DOHH2 (cell line): Measurements from ENCODE around the gene PSMD9.

Experiments used
- H3F3A ChIP-seq: fragments of 200-600 bp; sonication (generic), shearing (Covaris generic); 2 replicates; pipeline ENCODE4 v1.6.0; 2016; ENCODE audit warnings: antibody characterized with exemption, mild to moderate bottlenecking; ENCODE audit not compliant: control insufficient read depth, insufficient read depth
- H3K27ac ChIP-seq: fragments of 200-600 bp; sonication (generic); 2 replicates; pipeline ENCODE4 v1.5.1; 2014; ENCODE audit warnings: low read depth, mild to moderate bottlenecking, low read length, moderate library complexity
- H3K27me3 ChIP-seq: fragments of 200-600 bp; sonication (generic); 2 replicates; pipeline ENCODE4 v1.6.1; 2014; ENCODE audit warnings: mild to moderate bottlenecking, low read length, mixed read lengths; ENCODE audit not compliant: control insufficient read depth
- H3K36me3 ChIP-seq: fragments of 200-600 bp; sonication (generic); 2 replicates; pipeline ENCODE4 v1.6.1; 2014; ENCODE audit warnings: mild to moderate bottlenecking, low read length, moderate library complexity, mixed read lengths; ENCODE audit not compliant: control insufficient read depth
- H3K4me1 ChIP-seq: fragments of 200-600 bp; sonication (generic); 2 replicates; pipeline ENCODE4 v1.6.1; 2014; ENCODE audit warnings: mild to moderate bottlenecking, low read length, mixed read lengths; ENCODE audit not compliant: control insufficient read depth
- H3K4me2 ChIP-seq: fragments of 200-600 bp; sonication (generic); 2 replicates; pipeline ENCODE4 v1.6.0; 2014; ENCODE audit warnings: mild to moderate bottlenecking, low read length, moderate library complexity
- H3K4me3 ChIP-seq: fragments of 200-600 bp; sonication (generic); 2 replicates; pipeline ENCODE4 v1.5.1; 2014; ENCODE audit warnings: mild to moderate bottlenecking, low read length, mixed read lengths
- H3K79me2 ChIP-seq: fragments of 200-600 bp; sonication (generic); 2 replicates; pipeline ENCODE4 v1.6.1; 2014; ENCODE audit warnings: mild to moderate bottlenecking, low read length, mixed read lengths; ENCODE audit not compliant: control insufficient read depth
- H3K9me2 ChIP-seq: fragments of 200-600 bp; sonication (generic); replicated peaks from 2 replicates; pipeline ENCODE4 v1.6.1; 2014; ENCODE audit warnings: mild to moderate bottlenecking, low read length, mixed read lengths; ENCODE audit not compliant: control insufficient read depth
- H3K9me3 ChIP-seq: fragments of 200-600 bp; sonication (generic); 2 replicates; pipeline ENCODE4 v1.6.1; 2014; ENCODE audit warnings: antibody characterized with exemption, low read length, mixed read lengths; ENCODE audit not compliant: control insufficient read depth, insufficient read depth
- H4K20me1 ChIP-seq: fragments of 200-600 bp; sonication (generic); 2 replicates; pipeline ENCODE4 v1.6.0; 2014; ENCODE audit warnings: low read depth, mild to moderate bottlenecking, antibody characterized with exemption, low read length, moderate library complexity; ENCODE audit not compliant: control insufficient read depth, insufficient read depth
- EZH2phosphoT487 ChIP-seq: fragments of 200-600 bp; sonication (generic); IDR thresholded peaks from 2 replicates; pipeline ENCODE4 v1.6.1; 2017; ENCODE audit warnings: borderline replicate concordance, mild to moderate bottlenecking, antibody characterized with exemption, low read length, moderate library complexity, mixed read lengths
- TF ChIP-seq, protein P1 (sequence below): fragments of 200-600 bp; sonication (generic); IDR thresholded peaks from one replicate; pipeline ENCODE4 v1.5.1; 2014; ENCODE audit warnings: antibody characterized with exemption, mild to moderate bottlenecking, low read depth, low read length; ENCODE audit not compliant: poor library complexity, severe bottlenecking

The PSMD9 gene

DNA sequence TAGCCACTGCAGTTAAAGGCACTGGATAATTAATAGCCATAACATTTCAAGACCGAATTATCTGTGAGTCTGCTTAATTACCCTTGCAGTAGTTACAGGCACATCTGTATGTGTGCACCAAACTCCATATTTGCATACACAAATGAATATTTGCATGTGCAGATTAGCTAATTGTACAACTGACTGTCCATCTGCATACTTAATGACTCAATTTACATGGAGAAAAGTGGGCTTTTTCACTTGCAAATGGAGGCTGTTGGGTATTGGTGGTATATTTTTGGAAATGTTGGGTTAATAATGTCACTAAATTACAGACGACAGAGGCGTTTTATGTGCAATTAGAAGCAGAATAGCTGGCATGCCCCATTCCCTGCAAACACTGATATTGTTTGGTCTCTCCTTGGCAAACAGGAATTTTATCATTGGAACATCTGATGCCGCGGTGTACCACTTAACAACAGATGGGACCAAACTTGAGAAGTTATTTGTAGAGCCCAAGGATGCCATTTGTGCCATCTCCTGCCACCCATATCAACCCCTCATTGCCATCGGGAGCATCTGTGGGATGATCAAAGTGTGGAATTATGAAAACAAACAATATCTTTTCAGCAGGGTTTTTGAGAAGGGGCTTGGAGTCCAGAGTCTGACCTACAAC is 69.4 kb downstream of the PSMD9 start:
- Histone ChIP-seq H3K27ac (no peak overlapping the region), H3K9me2 (no peaks in the 10 kb centered on the region), H3K4me2 (no peak overlapping the region), H4K20me1 (no peaks in the 10 kb centered on the region), H3K9me3 (0 out of 2 replicates have a peak, but pooled peaks cover 3% of the 10 kb centered on the region), H3F3A (peaks cover 10% of the 10 kb centered on the region), H3K36me3 (peaks cover 47% of the 10 kb centered on the region), H3K27me3 (no peaks in the 10 kb centered on the region), H3K79me2 (no peaks in the 10 kb centered on the region), H3K4me1 (peaks cover 49% of the 10 kb centered on the region), H3K4me3 (no peak overlapping the region)
- no peak for TF ChIP-seq EZH2phosphoT487
- TF ChIP-seq, protein P1, sequence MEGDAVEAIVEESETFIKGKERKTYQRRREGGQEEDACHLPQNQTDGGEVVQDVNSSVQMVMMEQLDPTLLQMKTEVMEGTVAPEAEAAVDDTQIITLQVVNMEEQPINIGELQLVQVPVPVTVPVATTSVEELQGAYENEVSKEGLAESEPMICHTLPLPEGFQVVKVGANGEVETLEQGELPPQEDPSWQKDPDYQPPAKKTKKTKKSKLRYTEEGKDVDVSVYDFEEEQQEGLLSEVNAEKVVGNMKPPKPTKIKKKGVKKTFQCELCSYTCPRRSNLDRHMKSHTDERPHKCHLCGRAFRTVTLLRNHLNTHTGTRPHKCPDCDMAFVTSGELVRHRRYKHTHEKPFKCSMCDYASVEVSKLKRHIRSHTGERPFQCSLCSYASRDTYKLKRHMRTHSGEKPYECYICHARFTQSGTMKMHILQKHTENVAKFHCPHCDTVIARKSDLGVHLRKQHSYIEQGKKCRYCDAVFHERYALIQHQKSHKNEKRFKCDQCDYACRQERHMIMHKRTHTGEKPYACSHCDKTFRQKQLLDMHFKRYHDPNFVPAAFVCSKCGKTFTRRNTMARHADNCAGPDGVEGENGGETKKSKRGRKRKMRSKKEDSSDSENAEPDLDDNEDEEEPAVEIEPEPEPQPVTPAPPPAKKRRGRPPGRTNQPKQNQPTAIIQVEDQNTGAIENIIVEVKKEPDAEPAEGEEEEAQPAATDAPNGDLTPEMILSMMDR: no peak

DNA sequence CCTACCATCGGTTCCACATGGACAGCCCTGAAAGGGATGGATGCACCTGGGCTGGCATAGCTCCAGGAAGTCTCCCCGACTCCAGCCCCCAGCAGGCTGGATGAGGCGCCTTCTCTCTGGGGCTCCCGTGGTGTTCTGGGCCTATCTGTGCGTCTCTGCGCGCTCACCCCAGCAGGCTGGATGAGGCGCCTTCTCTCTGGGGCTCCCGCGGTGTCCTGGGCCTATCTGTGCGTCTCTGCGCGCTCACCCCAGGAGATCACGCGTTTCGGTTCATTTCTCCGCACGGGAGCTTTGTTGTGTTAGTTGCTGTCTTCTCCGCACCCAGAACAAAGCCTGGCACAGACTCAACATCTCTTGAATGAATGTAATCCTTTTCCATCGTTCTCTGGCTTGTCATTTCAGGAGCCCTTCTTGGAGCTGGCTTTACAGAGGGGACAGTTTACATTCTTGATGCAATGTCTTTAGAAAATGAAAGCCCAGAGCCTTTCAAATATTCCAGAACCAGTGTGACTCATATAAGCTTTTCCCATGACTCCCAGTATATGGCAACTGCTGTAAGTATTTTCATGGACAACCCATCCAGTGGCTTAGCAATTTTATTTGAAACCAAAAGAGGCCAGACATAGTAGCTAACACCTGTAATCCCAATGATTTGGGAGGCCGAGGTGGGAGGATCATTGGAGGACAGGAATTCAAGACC is 70.1 kb downstream of the PSMD9 start:
- no peaks in the 10 kb centered on the region for H3K79me2 ChIP-seq
- no peak overlapping the region for H3K4me3 ChIP-seq
- peaks cover 4% of the 10 kb centered on the region for H3F3A ChIP-seq
- peaks cover 42% of the 10 kb centered on the region for H3K4me1 ChIP-seq
- no peaks in the 10 kb centered on the region for H4K20me1 ChIP-seq
- H3K4me2 ChIP-seq: no peak overlapping the region
- TF ChIP-seq, protein P1: no peak
- no peak for TF ChIP-seq EZH2phosphoT487
- peaks cover 42% of the 10 kb centered on the region for H3K36me3 ChIP-seq
- H3K9me3 ChIP-seq: no peaks in the 10 kb centered on the region
- no peaks in the 10 kb centered on the region for H3K27me3 ChIP-seq
- no peak overlapping the region for H3K27ac ChIP-seq
- H3K9me2 ChIP-seq: no peaks in the 10 kb centered on the region

GRCh38 chr12:121960541-121960940 is 72.0 kb downstream of the PSMD9 start:
- TF ChIP-seq, protein P1: no peak
- no peak for TF ChIP-seq EZH2phosphoT487
- peaks cover 37% of the 10 kb centered on the region for H3K36me3 ChIP-seq
- no peak overlapping the region for H3K27ac ChIP-seq

More at GRCh38 chr12:121960541-121960940, 72.0 kb downstream of the PSMD9 start:
- no peak overlapping the region for H3K4me2 ChIP-seq
- H3K79me2 ChIP-seq: no peaks in the 10 kb centered on the region
- H3K4me3 ChIP-seq: no peak overlapping the region
- no peaks in the 10 kb centered on the region for H3K9me3 ChIP-seq
- no peaks in the 10 kb centered on the region for H3K27me3 ChIP-seq
- H4K20me1 ChIP-seq: no peaks in the 10 kb centered on the region
- H3F3A ChIP-seq: peaks cover 7% of the 10 kb centered on the region
- H3K9me2 ChIP-seq: no peaks in the 10 kb centered on the region
- peaks cover 46% of the 10 kb centered on the region for H3K4me1 ChIP-seq
